ENCODE results near the gene RBFOX2. TPM values are rescaled to one million over a fixed set of nuclear protein-coding genes. Genes with fewer than 3 reads are reported as not detected.

The RBFOX2 gene
- total and polyA plus RNA-seq, 2 donors (not counting 3 experiments of a cell fraction or from before 2014, with no cell fraction given): 125 to 142 TPM

DNA sequence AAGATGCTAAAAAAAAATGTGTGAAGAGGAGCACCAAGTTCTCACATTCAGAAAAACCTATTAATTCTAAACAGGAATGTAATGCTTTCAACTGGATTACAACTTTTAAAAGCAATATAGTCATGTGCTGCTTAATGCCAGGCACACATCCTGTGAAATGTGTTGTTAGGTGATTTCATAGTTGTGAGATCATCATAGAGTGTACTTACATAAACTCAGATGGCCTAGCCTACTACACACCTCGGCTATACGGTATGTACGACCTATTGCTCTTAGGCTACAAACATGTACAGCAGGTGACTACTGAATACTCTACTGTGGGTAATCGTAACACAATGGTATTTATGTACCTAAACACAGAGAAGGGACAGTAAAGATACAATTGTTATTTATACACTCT is 142.3 kb downstream of the RBFOX2 start:
- H3K4me1 ChIP-seq (ENCODE audit: control insufficient read depth, extremely low read depth, insufficient read depth, low read length): peaks cover 18% of the 10 kb centered on the region
- no peak for FAIRE-seq
- H3K27me3 ChIP-seq (ENCODE audit: control insufficient read depth in 2 of 2, insufficient read depth in 2 of 2, low read length in 2 of 2): no peaks in the 10 kb centered on the region
- H3K36me3 ChIP-seq (ENCODE audit: control insufficient read depth in 2 of 2, extremely low read depth in 1 of 2, insufficient read depth in 2 of 2, low read length in 2 of 2): no peaks in the 10 kb centered on the region
- H3K9me3 ChIP-seq (replicated peaks; ENCODE audit: control insufficient read depth, insufficient read depth, low read length): no peaks in the 10 kb centered on the region
- no peak overlapping the region for H2AFZ ChIP-seq (ENCODE audit: low read depth, low read length)
- no peaks in the 10 kb centered on the region for H3K9me1 ChIP-seq (replicated peaks; ENCODE audit: control insufficient read depth, extremely low read depth, insufficient read depth, low read length)
- ChIA-PET POLR2A (no interaction called here), CTCF (no interaction called here)
- no TSS peak for BruUV-seq (replicated peaks)
- no peaks in the 10 kb centered on the region for H4K20me1 ChIP-seq (replicated peaks; ENCODE audit: control insufficient read depth, extremely low read depth, insufficient read depth, low read length)
- DNase-seq (ENCODE audit: low read depth, low spot score): no peak
- H3K4me2 ChIP-seq (ENCODE audit: insufficient read depth, low read length): no peak overlapping the region
- intact Hi-C loops (cut with micrococcal nuclease) (no loop called here), dilution Hi-C loops (cut with MboI; ENCODE audit: extremely low pct_ligation_motif_present, low sequenced_read_pairs) (no loop called here)
- no peak overlapping the region for H3K9ac ChIP-seq (replicated peaks; ENCODE audit: extremely low read depth, insufficient read depth, low read length)
- H3K79me2 ChIP-seq (ENCODE audit: control insufficient read depth, insufficient read depth, low read length): peaks cover 28% of the 10 kb centered on the region
- no peak overlapping the region for H3K4me3 ChIP-seq (replicated peaks in 1 of 3; ENCODE audit: insufficient read depth in 1 of 3, low read depth in 1 of 3, low read length in 3 of 3)
- no peak for TF ChIP-seq JUN (IDR thresholded peaks at IDR 0.05; ENCODE audit: borderline replicate concordance, insufficient read depth, insufficient read length, low read depth)
- TF ChIP-seq, protein P1, sequence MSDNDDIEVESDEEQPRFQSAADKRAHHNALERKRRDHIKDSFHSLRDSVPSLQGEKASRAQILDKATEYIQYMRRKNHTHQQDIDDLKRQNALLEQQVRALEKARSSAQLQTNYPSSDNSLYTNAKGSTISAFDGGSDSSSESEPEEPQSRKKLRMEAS (IDR thresholded peaks at IDR 0.05; ENCODE audit: insufficient read depth, insufficient read length): no peak
- no peak for TF ChIP-seq POLR2AphosphoS5 (IDR thresholded peaks at IDR 0.05; ENCODE audit: insufficient read depth, low read depth, low read length)
- no peak for TF ChIP-seq EZH2 (IDR thresholded peaks at IDR 0.05; ENCODE audit: borderline replicate concordance, low read depth, low read length, severe bottlenecking)
- TF ChIP-seq, protein P2, sequence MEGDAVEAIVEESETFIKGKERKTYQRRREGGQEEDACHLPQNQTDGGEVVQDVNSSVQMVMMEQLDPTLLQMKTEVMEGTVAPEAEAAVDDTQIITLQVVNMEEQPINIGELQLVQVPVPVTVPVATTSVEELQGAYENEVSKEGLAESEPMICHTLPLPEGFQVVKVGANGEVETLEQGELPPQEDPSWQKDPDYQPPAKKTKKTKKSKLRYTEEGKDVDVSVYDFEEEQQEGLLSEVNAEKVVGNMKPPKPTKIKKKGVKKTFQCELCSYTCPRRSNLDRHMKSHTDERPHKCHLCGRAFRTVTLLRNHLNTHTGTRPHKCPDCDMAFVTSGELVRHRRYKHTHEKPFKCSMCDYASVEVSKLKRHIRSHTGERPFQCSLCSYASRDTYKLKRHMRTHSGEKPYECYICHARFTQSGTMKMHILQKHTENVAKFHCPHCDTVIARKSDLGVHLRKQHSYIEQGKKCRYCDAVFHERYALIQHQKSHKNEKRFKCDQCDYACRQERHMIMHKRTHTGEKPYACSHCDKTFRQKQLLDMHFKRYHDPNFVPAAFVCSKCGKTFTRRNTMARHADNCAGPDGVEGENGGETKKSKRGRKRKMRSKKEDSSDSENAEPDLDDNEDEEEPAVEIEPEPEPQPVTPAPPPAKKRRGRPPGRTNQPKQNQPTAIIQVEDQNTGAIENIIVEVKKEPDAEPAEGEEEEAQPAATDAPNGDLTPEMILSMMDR (IDR thresholded peaks at IDR 0.05; ENCODE audit: extremely low read depth in 1 of 2, insufficient read depth in 1 of 2, low read depth in 1 of 2, low read length in 2 of 2): no peak
- TF ChIP-seq MYC (IDR thresholded peaks at IDR 0.05; ENCODE audit: low read depth, low read length): no peak
- TF ChIP-seq GATA2 (IDR thresholded peaks at IDR 0.05; ENCODE audit: insufficient read depth, insufficient read length, low read depth, low read length): no peak
- TF ChIP-seq POLR2A (IDR thresholded peaks at IDR 0.05; ENCODE audit: low read depth, low read length): no peak
- no peak for TF ChIP-seq FOS (IDR thresholded peaks at IDR 0.05; ENCODE audit: borderline replicate concordance, insufficient read depth, low read length)
- H3K27ac ChIP-seq (ENCODE audit: insufficient read depth, low read depth, low read length): no peak overlapping the region
